IMR-90 (cell line): ENCODE measurements around the gene BAZ2A. TPM values are rescaled to one million over a fixed set of nuclear protein-coding genes. Genes with fewer than 3 reads are reported as not detected.

ENCODE experiments used
- ATAC-seq: fragments of 200-7000 bp; cut with Tn5 transposase; 2 replicates; pipeline ENCODE4 v1.9.1; 2020; ENCODE audit warnings: low read depth, mild to moderate bottlenecking, moderate library complexity
- BruUV-seq: library from RNA; stranded (reverse); fragments of 400-500 nt; replicated peaks from 2 replicates; lab custom pipeline; 2021; lab: Mats Ljungman, UMichigan
- CTCF ChIA-PET: fragments of 300-600 bp; formaldehyde crosslinking; extraction: SDS; loops from one replicate; lab custom pipeline; 2021; ENCODE audit warnings: antibody characterized with exemption; lab: Yijun Ruan, JAX
- POLR2A ChIA-PET: fragments of 300-600 bp; sonication (Branson Sonifier 250); formaldehyde crosslinking; loops from one replicate; lab custom pipeline; 2022; ENCODE audit warnings: antibody characterized with exemption; ENCODE audit not compliant: unreplicated experiment; lab: Charles Lee
- DNase-seq: peaks from one replicate; pipeline ENCODE4 v3.0.0; 2013
- H2AFZ ChIP-seq: replicated peaks from 2 replicates; pipeline ENCODE3; 2013; ENCODE audit warnings: low read length, mild to moderate bottlenecking; ENCODE audit not compliant: poor library complexity
- H2AK5ac ChIP-seq: 2 replicates; pipeline ENCODE4 v1.6.1; 2013; ENCODE audit warnings: low read depth, low read length, inconsistent platforms
- H2AK9ac ChIP-seq: replicated peaks from 2 replicates; pipeline ENCODE3; 2013; ENCODE audit warnings: mild to moderate bottlenecking, low read depth, low read length, moderate library complexity; ENCODE audit not compliant: poor library complexity
- H2BK120ac ChIP-seq: 2 replicates; pipeline ENCODE4 v1.6.1; 2013; ENCODE audit warnings: low read depth, low read length, inconsistent platforms
- H2BK15ac ChIP-seq: 3 replicates; pipeline ENCODE4 v1.6.1; 2013; ENCODE audit warnings: low read depth, low read length, inconsistent platforms
- H2BK20ac ChIP-seq: 2 replicates; pipeline ENCODE4 v1.6.1; 2013; ENCODE audit warnings: low read depth, mild to moderate bottlenecking, inconsistent platforms, low read length, moderate library complexity
- H2BK5ac ChIP-seq: 2 replicates; pipeline ENCODE4 v1.6.1; 2013; ENCODE audit warnings: mild to moderate bottlenecking, low read depth, low read length, inconsistent platforms; ENCODE audit not compliant: poor library complexity, severe bottlenecking
- H3K14ac ChIP-seq: replicated peaks from 2 replicates; pipeline ENCODE4 v1.6.1; 2013; ENCODE audit warnings: low read depth, low read length, inconsistent platforms
- H3K18ac ChIP-seq: 2 replicates; pipeline ENCODE4 v1.6.1; 2013; ENCODE audit warnings: low read depth, low read length, control low read depth
- H3K23ac ChIP-seq: 2 replicates; pipeline ENCODE4 v1.6.1; 2013; ENCODE audit warnings: low read depth, low read length, inconsistent platforms
- H3K27ac ChIP-seq: 2 replicates; pipeline ENCODE4 v1.5.1; 2013; ENCODE audit warnings: mild to moderate bottlenecking, control low read depth, low read length; ENCODE audit not compliant: insufficient read depth
- H3K27me3 ChIP-seq: 2 replicates; pipeline ENCODE4 v1.6.1; 2013; ENCODE audit warnings: low read length; ENCODE audit not compliant: control insufficient read depth, insufficient read depth
- H3K36me3 ChIP-seq: 2 replicates; pipeline ENCODE4 v1.6.1; 2013; ENCODE audit warnings: low read length, mixed read lengths; ENCODE audit not compliant: control insufficient read depth, insufficient read depth
- H3K4ac ChIP-seq: 2 replicates; pipeline ENCODE4 v1.6.1; 2013; ENCODE audit warnings: low read depth, low read length, inconsistent platforms
- H3K4me1 ChIP-seq: 2 replicates; pipeline ENCODE4 v1.6.1; 2013; ENCODE audit warnings: low read length, mixed read lengths; ENCODE audit not compliant: control insufficient read depth, insufficient read depth
- H3K4me2 ChIP-seq: 2 replicates; pipeline ENCODE4 v1.6.1; 2013; ENCODE audit warnings: low read depth, mild to moderate bottlenecking, control low read depth, low read length, moderate library complexity
- H3K4me3 ChIP-seq: 2 replicates; pipeline ENCODE4 v1.5.1; 2013; ENCODE audit warnings: low read depth, mild to moderate bottlenecking, control low read depth, low read length, moderate library complexity; ENCODE audit not compliant: insufficient read depth
- H3K56ac ChIP-seq: 2 replicates; pipeline ENCODE4 v1.6.1; 2013; ENCODE audit warnings: low read length, inconsistent platforms; ENCODE audit not compliant: insufficient read depth; ENCODE audit errors: extremely low read depth
- H3K79me1 ChIP-seq, 2 experiments: 2 replicates each; pipeline ENCODE4 v1.6.1; 2013; ENCODE audit warnings: low read length in 2 of 2, inconsistent platforms in 1 of 2, low read depth in 1 of 2
- H3K9ac ChIP-seq: 2 replicates; pipeline ENCODE4 v1.6.1; 2013; ENCODE audit warnings: low read depth, low read length, control low read depth
- H3K9me1 ChIP-seq: 2 replicates; pipeline ENCODE4 v1.6.1; 2013; ENCODE audit warnings: low read length, inconsistent platforms; ENCODE audit not compliant: insufficient read depth
- H3K9me3 ChIP-seq: 2 replicates; pipeline ENCODE4 v1.6.1; 2013; ENCODE audit warnings: low read length; ENCODE audit not compliant: control insufficient read depth, insufficient read depth
- H4K20me1 ChIP-seq: 2 replicates; pipeline ENCODE4 v1.6.1; 2013; ENCODE audit warnings: low read length, inconsistent platforms; ENCODE audit not compliant: insufficient read depth
- H4K5ac ChIP-seq: 2 replicates; pipeline ENCODE4 v1.6.1; 2013; ENCODE audit warnings: mild to moderate bottlenecking, low read depth, low read length, control low read depth
- H4K8ac ChIP-seq, 2 experiments: 2 replicates each; pipeline ENCODE4 v1.6.1; 2013; ENCODE audit warnings: low read depth in 2 of 2, low read length in 2 of 2, control low read depth in 1 of 2, inconsistent platforms in 1 of 2
- H4K91ac ChIP-seq: 2 replicates; pipeline ENCODE4 v1.6.1; 2013; ENCODE audit warnings: low read depth, low read length, inconsistent platforms; ENCODE audit not compliant: insufficient read depth
- MAFK ChIP-seq: IDR thresholded peaks from 2 replicates; pipeline ENCODE4 v1.6.1; 2012; ENCODE audit warnings: low read depth, low read length, improper control_type of control experiment
- POLR2A ChIP-seq: IDR thresholded peaks from 2 replicates; pipeline ENCODE4 v1.6.1; 2012; ENCODE audit warnings: mild to moderate bottlenecking, low read depth, low read length
- WGBS, 2 experiments: methylation state at CpG; one replicate each; pipeline versions ENCODE4 v1.1.5 to v1.1.7; 2013; ENCODE audit warnings: missing lambda C conversion rate in 2 of 2; ENCODE audit not compliant: insufficient read length in 1 of 2; ENCODE audit errors: extremely low coverage in 2 of 2; 5-methylcytosine and 5-hydroxymethylcytosine counted together
- dilution Hi-C: fragments of 300-500 bp; cut with HindIII; formaldehyde crosslinking; loops from one replicate; pipeline ENCODE4 v1.14.3; 2018; ENCODE audit warnings: low sequenced_read_pairs; ENCODE audit not compliant: unreplicated experiment
- in situ Hi-C: fragments of 300-500 bp; cut with MboI; formaldehyde crosslinking; loops from 3 replicates; pipeline ENCODE4 v1.14.3; 2019; ENCODE audit warnings: low sequenced_read_pairs, inconsistent platforms, mixed read lengths
- intact Hi-C: fragments of 100-400 bp; cut with micrococcal nuclease; formaldehyde crosslinking; loops from 2 replicates; pipeline ENCODE4 v1.10.0; 2022
- polyA plus RNA-seq, 3 experiments: library from polyadenylated mRNA; depleted of rRNA; stranded (reverse); fragments of >200 nt; gene quantifications; 2 replicates each; pipeline ENCODE4 v1.2.3, GENCODE V29; 2012; ENCODE audit warnings: low replicate concordance in 1 of 3
- total RNA-seq: library from RNA; depleted of rRNA; stranded (reverse); fragments of >200 nt; gene quantifications from 2 replicates; pipeline ENCODE4 v1.2.3, GENCODE V29; 2012

Gene BAZ2A
- total and polyA plus RNA-seq, 2 of the 4 experiments (the other 2 are of a cell fraction): 15.4 to 42.8 TPM

GRCh38 chr12:56600753-56601152, 29.4 kb downstream of the BAZ2A start:
- H3K36me3 ChIP-seq: peaks cover 83% of the 10 kb centered on the region
- no peak overlapping the region for H3K27ac ChIP-seq
- peaks cover 4% of the 10 kb centered on the region; the same call in 1 of the 2 replicates for H3K4me1 ChIP-seq
- no peak overlapping the region for H3K4me2 ChIP-seq
- POLR2A ChIA-PET: no interaction called here
- no peak overlapping the region for H2BK5ac ChIP-seq
- intact Hi-C loops: no loop called here
- no peak overlapping the region for H2BK20ac ChIP-seq
- no peak overlapping the region for H3K18ac ChIP-seq
- H4K91ac ChIP-seq: no peak overlapping the region
- CTCF ChIA-PET: interaction anchor here (0.7 to 0.9 kb wide), 2 partner anchors 36 to 41 kb away, joined by 3 to 4 read pairs; no protein-coding TSS in a partner anchor
- no peaks in the 10 kb centered on the region for H3K27me3 ChIP-seq
- no peak overlapping the region for H3K56ac ChIP-seq
- H2AFZ ChIP-seq: no peak overlapping the region
- H4K5ac ChIP-seq: no peak overlapping the region
- ATAC-seq (no peak), DNase-seq (no peak)
- TF ChIP-seq MAFK (no peak), POLR2A (no peak)
- no peak overlapping the region for H2AK9ac ChIP-seq
- H4K20me1 ChIP-seq: peaks cover 6% of the 10 kb centered on the region; the same call in 1 of the 2 replicates
- H3K14ac ChIP-seq: no peak overlapping the region
- in situ Hi-C loops: no loop called here
- no peak overlapping the region for H3K9ac ChIP-seq
- no TSS peak for BruUV-seq
- H2BK15ac ChIP-seq: no peak overlapping the region
- H3K23ac ChIP-seq: no peak overlapping the region
- dilution Hi-C loops: no loop called here
- H3K4ac ChIP-seq: no peak overlapping the region
- no peak overlapping the region for H4K8ac ChIP-seq
- H3K9me1 ChIP-seq: 0 out of 2 replicates have a peak, but pooled peaks cover 3% of the 10 kb centered on the region
- H2AK5ac ChIP-seq: no peak overlapping the region
- no peak overlapping the region for H2BK120ac ChIP-seq
- H3K79me1 ChIP-seq: peaks cover 0 to 22% of the 10 kb centered on the region in 2 experiments; a peak in 3 of 4 replicates
- H3K9me3 ChIP-seq: no peaks in the 10 kb centered on the region
- H3K4me3 ChIP-seq: no peak overlapping the region
- no CpG with 5 or more reads among the region's 6 CpGs for whole genome bisulfite sequencing, 2 experiments
